Fibroblast of mammary gland (primary cell): Measurements from ENCODE around the gene LMTK2.

Experiments used
- DNase-seq: peaks from one replicate; pipeline ENCODE4 v3.0.0-alpha.2; 2010; ENCODE audit warnings: low read depth
- H3K4me3 ChIP-seq: 2 replicates; pipeline ENCODE4 v1.5.1; 2011; ENCODE audit warnings: low read depth, mild to moderate bottlenecking, low read length, moderate library complexity; ENCODE audit not compliant: control insufficient read depth
- TF ChIP-seq, protein P1 (sequence below): conservative IDR thresholded peaks from 2 replicates; pipeline ENCODE4 v1.5.1; 2011; ENCODE audit warnings: low read depth, low read length, inconsistent platforms; ENCODE audit not compliant: control insufficient read depth, insufficient read depth

Gene LMTK2

DNA sequence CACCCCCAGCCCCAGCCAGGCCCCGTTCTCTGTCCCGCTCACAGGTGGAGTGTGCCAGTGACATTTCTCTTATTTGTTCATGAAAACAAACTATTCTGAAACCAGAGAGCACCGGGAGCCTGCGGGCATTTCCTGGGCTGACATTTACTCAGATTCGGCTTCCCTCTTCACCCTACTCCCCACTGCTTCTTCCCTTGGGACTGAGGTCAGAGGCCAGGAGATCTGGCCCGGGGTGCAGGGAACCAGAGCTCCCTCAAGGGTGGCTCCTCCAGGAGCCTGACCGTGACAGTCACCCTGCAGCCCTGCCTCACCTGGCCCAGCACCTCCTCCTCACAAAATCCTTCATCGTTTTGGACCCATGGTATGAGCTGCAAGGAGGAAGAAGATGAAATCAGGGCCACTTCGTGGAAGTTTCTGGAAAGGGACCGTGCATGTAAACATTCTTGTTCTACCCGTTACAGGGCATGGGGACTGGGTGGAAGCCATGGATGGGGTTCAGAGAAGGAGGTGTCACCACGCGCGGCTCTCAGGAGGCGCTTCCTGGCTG lies 116.8 kb downstream of the LMTK2 start:
- TF ChIP-seq, protein P1, sequence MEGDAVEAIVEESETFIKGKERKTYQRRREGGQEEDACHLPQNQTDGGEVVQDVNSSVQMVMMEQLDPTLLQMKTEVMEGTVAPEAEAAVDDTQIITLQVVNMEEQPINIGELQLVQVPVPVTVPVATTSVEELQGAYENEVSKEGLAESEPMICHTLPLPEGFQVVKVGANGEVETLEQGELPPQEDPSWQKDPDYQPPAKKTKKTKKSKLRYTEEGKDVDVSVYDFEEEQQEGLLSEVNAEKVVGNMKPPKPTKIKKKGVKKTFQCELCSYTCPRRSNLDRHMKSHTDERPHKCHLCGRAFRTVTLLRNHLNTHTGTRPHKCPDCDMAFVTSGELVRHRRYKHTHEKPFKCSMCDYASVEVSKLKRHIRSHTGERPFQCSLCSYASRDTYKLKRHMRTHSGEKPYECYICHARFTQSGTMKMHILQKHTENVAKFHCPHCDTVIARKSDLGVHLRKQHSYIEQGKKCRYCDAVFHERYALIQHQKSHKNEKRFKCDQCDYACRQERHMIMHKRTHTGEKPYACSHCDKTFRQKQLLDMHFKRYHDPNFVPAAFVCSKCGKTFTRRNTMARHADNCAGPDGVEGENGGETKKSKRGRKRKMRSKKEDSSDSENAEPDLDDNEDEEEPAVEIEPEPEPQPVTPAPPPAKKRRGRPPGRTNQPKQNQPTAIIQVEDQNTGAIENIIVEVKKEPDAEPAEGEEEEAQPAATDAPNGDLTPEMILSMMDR: no peak
- DNase-seq: no peak
- H3K4me3 ChIP-seq: no peak overlapping the region

DNA sequence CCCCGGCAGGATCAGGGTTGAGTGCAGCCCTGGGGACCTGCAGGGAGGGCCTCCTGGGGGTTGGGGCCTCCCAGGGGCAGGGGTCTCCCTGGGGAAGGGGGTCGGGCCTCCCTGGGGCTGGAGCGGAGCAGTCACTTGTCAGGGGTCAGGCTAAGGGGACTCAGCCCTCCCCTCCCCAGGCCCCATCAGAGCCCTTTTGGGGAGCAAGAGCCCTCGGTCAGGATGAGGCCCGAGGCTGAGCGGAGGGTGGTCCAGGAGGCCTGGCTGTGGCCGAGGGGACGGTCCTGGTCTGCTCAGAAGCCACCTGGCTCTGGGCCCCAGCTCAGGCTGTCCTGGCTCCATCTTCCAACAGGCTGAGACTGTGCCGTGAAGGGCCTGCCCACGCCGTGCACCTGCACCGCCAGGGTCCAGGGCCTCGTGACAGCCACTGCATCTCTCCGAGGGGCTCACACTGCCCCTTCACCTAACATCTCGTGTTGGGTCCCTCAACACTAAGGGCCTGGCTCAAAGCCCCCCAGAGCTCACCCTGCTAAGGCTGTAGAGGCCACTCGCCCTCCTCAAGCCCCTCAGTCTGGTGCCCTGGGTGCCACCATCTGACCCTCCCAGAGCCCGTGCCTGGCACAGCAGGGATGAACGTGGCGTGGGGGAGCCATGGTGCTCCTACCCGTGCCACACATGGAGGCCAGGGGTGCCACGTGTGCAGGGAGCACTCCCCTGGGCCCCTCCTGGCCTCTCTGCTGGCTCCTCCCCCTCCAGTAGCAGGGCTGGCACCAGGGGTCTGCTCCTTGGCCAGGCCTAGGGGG lies 117.4 kb downstream of the LMTK2 start:
- TF ChIP-seq, protein P1: no peak
- no peak for DNase-seq
- H3K4me3 ChIP-seq: no peak overlapping the region

DNA sequence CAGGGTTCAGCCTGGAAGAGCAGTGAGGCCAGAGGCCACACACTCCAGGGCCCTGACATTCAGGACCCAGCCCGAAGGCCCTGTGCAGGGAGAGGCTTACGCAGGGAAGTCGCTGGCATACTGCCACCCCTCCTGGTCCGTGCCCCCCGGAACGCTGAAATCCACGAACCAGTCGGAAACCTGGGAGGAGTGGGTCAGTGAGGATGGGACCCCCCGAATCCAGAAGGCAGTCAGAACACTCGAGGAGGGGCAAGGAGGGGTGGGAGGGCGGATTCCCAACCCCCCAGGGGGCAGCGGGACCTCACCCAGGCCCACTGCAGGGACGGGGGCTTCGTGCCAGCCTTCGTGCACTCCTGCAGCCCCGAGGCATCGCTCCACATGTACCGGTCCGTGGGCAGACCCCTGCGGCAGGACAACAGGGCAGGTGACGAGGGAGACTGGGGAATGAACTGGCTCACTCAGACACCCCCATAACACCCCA lies 118.1 kb downstream of the LMTK2 start:
- TF ChIP-seq, protein P1: no peak
- no peak overlapping the region for H3K4me3 ChIP-seq
- DNase-seq: no peak

DNA sequence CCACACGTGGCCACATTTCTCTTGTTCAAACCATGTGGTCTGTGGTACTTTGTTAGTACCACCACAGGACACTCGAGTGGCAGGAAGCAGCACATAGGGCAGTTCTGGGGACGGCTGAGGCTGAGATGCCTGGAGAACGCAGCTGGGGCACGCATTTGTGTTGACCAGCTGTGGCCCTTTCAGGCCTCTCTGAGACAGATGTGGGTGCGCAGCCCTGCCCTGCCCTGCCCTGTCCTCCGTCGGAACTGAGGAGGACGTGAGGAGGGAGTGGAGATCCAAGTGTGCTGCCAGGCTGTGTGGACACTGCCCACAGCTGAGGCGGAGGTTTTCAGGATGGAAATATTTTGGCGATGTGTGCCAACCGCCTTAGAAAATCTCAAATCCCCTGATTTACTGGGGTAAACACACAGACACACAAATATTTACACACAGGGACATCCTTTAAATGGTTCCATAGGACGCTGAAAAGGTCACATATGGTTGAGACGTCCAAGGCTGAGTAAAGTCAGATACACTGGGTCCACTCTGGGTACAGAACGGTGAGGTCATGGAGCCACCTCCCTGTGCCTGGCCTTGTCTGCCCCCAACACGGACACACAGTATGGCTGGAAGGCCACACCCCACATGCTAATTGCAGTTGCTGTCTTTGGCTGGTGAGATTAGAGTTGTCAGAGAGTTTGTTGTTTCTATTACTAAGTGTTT lies 119.4 kb downstream of the LMTK2 start:
- no peak for DNase-seq
- no peak overlapping the region for H3K4me3 ChIP-seq
- TF ChIP-seq, protein P1: no peak

DNA sequence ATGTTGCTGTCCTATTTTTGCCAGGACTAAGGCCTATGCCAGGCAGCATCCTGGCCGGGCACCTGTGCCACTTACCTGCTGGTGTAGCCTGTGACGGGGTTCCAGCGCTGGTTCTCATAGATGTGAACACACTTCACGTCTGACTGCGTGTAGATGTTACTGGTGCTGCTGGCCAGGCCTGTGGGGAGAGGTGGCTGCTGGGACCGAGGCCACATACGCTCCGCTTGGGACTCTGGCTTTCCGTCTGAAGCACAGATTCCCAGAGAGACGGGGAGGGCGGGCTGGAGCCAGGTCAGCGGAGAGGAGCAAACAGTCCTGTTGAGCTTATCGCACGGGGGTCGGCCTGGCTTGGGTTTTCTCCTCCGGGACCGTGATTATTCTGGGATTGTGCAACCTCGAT lies 121.3 kb downstream of the LMTK2 start:
- H3K4me3 ChIP-seq: no peak overlapping the region
- no peak for DNase-seq
- TF ChIP-seq, protein P1: no peak

DNA sequence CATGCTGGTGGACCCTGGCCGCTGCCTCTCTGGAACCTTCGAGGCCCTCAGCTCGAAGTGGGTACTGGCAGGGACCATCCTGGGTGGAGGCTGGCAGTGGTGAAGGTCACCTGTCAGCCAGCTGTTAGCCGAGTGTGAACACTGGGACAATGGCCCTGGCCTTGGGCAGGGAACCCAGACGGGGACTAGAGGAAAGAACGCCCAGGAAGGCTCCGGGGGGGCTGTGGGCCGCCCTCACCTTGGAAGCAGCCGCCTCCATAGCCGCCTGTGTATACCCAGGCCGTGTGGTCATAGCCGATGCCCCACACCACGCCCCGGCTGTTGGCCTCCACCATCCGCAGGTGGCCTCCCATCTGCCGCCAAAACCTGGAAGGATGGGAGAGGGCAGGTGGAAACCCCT lies 122.1 kb downstream of the LMTK2 start:
- no peak for DNase-seq
- no peak overlapping the region for H3K4me3 ChIP-seq
- TF ChIP-seq, protein P1: no peak
